NCI-H2196 (cell line): ENCODE results near the gene COL27A1.

Experiments used
- DNase-seq: peaks from one replicate; lab custom pipeline; 2025; ENCODE audit not compliant: unreplicated experiment; lab: John Stamatoyannopoulos, UW

COL27A1 gene

DNA sequence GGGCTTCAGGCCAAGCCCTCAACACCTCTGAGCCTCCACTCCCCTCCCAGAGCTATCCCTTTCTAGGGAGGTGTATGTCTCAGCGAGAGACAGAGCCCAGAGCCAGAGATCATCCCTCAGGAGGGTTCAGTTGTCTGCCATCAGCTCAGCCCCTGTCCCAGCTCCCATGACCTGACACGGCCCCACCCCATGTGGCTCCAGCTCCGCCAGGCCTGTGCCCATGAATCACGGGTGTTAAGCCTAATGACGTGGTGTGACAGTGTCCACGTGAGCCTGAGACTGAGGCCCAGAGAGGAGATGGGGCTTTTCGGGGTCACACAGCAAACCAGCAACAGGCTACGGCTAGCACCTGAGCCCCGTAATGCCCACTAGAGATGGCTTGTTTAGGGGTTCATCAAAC is 106.7 kb downstream of the COL27A1 start:
- no peak for DNase-seq

DNA sequence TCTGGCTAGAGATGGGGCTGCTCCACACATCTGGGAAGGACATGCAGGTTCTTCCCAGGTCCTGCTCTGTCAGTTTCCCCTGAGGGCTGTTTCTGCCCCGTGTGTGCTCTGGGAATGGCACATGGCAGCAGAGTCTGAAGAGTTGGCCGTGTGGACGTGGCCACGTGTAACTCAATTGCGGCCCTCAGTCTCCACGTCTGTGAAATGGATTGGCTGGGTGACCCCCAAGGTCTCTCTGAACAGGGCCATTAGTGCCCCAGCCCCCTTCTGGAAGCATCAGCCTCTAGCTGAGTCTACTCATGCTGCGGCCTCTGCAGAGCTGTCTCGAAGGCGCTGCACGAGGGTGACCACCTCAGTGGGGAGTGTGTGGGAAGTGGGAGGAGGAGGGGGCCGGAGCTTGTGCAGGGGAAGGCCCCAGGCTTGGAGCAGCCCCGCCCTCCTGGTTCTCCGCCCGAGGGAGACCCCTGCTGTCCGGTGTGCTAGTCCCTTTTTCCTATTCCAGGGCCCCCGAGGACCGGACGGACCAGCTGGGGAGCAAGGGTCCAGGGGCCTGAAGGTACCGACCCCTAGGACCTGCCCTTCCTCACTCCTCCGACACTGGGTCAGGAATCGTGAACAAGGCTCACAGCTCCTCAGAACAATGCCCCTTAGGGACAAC is 108.6 kb downstream of the COL27A1 start:
- DNase-seq, result no peak

DNA sequence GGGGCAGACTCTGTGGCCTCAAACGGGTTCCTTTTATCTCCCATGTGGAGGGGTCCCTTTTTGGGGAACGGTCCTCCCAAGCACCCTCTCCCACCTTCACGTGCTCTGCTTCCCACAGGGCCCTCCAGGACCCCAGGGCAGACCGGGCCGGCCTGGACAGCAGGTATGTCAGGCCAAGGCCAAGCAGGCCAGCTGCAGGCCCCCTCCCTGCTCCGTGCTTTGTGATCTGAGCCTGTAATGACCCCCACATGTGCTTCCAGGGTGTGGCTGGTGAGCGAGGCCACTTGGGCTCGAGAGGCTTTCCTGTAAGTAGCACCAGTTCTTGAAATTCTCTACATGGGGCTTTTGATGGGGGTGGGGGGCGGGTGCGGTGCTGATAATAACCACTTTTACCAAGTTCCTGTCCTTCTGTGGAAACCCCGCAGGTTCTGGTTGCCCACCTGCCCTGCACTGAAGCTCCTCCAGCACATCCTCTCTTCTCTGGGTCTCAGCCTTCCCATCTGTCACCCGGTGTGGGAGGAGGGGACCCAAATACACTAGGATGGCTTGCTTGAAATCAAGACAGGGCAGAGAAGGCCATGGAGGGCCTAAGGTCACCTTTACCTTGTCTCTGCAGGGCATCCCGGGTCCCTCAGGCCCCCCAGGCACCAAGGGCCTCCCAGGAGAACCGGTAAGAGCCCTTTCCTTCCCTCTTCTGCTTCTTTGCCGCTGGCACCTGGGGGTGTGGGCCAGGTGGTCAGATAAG is 109.6 kb downstream of the COL27A1 start:
- no peak for DNase-seq

DNA sequence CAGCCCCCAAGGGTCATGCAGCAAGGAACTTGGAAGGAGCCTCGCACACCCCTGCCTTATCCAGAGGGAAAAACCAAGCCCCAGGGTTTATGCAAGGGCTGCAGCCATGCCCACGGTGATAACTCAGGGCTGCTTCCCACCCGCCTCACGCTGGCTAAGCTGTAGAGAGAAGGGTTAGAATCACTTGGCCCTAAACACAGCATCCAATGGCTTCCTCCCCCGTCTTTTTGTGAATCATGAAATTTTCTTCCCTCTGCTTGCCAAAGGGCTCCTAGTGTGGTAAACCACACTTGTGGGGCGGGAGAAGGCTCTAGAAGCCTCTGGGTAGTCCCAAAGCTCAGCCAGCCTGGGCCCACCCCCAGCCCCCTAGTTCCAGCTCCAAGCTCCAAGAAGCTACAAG is 111.6 kb downstream of the COL27A1 start:
- no peak for DNase-seq

DNA sequence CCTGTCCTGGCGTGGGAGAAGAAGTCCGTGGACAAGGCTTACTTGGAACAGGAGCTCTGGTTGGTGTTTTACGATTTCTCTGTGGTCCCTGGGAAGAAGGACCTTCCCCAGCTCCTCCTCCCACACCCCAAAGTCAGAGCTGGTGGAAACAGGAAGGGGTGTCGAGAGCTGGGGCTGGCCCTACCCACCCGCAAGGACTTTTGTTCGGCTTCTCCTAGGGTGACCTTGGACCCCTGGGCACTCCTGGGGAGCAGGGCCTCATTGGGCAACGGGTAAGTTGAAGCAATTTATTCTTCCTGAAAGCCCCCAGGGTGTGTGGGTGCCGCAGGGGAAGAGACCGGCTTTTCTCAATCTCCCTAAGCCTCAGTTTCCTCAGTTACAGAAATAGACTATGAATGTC is 113.7 kb downstream of the COL27A1 start:
- no peak for DNase-seq

DNA sequence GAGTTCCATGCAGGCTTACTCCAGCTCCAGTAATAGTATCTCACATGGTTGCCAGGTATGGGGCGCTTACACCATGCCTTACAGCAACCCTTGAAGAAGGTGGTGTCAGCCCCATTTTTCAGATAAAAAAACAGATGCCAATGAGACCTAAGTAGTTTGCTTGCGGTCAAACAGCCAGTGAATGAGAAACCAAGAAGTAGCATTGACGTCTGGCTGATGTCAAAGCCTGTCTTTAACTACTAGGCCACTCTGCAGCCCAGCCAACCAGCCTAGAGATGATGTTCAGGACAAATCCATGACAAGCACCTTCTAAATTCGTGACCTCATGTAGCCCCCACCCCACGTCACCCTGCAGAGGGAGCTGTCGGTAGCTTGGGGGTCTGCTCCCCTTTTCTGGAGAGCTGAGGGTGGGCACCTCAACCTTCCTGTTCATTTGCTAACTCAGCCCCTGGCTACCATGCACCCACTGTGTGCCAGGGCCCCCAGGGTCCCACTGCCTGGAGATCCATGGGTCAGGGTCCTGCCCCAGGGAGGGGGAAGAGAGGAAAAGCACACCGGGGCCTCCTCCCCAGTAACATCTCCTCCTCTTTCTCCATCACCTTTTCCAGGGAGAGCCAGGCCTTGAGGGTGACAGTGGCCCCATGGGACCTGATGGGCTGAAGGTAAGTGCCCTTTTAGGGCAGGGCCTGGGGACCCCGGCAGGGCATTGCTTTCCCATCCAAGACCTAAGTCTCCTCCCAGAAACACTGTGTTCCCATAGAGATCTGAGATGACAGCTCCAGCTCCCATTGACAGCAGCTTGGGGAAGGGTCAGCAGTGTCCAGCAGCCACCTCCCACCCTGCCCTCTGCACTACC is 115.0 kb downstream of the COL27A1 start:
- no peak for DNase-seq

DNA sequence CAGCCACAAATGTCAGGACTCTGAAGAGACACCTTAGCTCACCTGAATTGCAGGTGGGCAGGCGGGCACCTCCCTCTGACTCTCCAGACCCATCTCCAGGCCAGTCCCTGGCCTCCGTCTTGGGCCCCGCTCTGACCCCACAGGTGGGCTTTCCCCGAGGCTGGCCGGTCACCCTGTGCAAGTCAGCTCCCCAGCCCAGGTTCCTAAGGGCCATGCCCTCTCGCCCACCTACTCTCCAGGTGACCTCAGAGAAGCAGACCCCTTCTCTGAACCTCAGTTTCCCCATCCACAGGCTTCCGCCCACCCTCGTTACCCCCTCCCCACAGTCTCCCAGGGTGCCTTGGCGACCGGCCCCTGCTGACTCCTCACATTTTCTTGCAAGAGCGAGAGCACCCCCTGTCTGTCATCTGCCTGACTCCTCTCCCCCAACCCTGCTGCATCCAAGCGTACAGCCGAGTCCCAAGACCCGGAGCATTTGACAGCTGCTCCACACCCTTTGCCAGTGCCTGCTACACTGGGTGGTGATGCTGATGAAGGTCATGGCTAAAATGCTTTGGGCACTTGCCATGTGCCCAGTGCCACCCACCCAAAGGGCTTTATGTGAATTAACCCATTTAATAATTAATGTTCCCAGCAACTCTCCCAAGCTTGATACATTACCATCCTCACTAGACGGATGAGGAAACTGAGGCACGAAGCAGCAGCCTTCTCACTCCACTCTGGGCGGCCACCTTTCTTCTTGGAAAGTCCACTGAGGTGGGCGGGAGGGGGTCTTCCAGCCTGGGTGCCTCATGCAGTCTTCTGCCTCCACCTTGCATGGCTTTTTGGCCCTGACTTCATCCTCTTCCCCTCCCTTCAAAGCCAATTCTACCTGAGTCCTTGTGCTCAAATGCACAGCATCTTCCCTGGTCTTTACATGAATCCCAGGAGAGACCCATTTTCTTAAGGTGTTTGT is 116.5 kb downstream of the COL27A1 start:
- no peak for DNase-seq

DNA sequence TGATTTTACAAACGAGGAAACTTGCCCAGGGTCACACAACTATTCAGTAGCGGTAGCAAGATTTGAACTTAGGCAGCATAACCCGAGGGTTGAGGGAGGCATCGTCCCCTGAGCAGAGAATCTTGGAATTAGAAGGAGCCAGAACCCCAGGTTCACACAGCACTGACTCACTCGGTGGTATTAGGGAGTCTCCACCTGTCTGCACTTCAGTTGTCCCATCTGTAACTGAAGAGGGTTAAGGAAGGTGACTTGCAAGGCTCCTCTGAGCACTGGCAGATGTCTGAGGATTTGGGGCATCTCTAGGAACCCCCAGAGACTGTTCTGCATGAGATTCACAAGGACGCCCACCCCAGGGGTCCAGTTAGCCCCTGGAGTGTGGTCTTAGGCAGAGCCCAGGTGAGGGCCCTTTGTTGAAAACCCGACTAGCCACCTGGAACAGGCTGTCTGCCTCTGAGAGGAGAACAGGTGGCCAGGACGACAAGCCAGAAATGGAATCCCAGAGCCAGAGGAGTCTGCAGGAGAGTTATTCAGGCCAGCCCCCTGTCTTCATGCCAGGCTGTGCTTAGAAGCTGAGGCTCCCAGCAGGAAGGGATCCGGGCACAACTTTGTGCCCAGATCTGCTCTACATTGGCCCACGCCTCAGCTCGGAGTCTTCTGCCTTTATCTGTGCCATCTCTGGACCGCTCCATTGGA is 117.5 kb downstream of the COL27A1 start:
- DNase-seq, result no peak

DNA sequence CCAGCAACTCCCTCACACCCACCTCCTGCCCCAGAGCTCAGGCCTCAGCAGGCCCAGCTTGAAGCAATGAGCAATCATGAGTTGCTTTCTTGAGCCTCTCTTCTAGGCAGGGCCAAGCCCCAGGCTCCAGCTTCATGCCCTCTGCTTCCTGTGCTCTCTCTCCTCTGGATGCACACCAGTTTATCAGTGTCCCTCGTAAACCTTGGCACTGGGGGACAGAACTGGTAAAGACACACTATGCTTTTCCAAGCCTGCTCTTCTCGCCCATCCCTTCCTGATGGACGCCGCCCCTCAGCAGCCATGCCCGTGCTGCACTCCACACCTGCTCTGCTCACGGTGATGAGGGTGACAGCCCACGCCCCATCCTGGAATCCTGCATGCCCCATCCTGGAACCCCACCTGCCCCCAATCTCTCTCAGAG is 118.1 kb downstream of the COL27A1 start:
- DNase-seq, result no peak

DNA sequence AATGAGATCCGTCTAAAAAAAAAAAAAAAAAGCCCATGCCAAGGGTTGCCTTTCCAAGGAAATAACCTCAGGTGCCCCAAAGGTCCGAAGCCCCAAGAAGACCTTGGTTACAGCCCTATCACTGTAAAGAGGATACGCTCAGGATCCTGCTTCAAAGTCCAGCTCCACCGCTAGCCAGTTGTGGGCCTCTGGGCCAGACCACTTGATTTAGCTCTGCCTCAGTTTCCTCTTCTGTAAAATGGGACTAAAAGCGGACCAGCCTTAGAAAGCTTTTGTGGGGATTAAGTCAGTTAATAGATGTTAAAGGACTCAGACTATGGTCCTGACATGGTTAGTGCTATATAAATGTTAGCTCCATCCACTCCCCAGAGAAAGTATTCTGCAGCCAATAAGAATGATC is 118.9 kb downstream of the COL27A1 start:
- DNase-seq, result no peak

DNA sequence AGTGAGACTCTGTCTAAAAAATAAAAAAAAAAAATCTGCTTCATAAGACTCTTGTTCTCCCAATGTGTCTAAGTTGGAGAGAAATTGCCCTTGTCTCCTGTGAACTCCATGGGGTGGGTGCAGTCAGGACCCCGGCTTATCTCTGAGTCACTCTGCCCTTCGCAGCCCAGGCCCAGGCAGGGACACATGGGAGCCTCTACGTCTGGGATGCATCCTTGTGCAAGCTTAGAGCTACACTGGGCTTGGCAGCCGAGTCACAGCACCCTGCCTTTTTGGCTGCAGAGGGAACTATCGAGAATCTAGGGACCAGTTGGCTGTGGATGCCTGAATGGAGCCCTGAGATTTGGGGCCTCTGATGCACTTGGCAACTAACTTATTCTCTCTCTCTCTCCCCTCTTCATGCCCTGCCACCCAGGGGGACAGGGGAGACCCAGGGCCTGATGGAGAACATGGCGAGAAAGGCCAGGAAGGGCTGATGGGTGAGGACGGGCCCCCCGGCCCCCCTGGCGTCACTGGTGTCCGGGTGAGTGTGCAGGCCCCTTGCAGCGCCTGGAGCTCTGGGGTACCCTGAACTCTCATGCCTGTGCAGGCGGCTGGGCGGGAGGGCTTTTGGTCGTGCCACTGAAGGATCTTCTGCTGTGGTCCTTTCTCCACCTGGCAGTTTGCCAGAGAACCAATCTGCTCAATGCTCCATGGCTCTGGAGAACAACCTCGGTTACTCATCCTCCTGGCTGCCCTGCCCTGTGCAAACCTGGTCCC is 120.1 kb downstream of the COL27A1 start:
- DNase-seq, result no peak

DNA sequence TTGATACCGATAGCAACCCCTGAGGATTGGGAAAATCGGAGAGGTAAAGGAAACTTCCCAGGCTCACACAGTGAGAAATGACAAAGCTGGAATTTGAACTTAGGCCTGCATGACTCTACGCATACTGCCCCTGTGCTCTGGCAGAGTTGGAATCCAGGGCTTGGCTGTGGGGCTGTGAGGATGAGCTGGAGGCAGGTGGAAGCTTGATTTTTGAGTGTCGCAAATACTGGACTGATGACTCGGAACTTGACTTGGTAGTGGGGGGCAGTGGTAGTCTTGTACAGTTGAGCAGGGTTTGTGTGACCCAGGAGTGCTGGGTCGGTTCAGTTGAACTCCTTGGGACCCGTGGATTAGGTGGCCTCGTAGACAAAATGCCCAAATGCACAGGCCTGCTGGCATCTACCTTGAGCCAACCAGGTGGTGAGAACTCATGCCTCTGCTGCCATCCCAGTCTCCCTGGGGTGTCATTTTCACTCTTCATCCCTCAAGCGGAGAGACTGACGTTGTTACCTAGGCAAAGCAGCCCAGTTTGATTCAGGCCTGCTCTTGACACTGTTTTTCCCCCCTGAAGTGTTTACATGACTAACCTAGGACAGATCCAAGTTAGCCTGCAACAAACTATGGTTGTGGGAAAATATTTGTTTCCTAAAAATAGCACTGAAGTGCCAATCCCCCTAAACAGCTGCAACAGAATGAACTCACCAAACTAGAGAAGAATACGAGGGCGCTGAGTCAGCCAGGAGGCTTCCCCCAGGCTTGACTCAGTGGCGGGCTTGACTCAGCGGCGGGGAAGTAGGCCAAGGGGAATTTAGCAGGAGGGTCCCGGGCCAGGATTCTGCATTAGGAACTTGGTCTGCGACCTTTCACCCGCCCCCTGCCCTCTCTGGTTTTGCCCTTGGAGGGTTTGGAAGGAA is 121.8 kb downstream of the COL27A1 start:
- no peak for DNase-seq

DNA sequence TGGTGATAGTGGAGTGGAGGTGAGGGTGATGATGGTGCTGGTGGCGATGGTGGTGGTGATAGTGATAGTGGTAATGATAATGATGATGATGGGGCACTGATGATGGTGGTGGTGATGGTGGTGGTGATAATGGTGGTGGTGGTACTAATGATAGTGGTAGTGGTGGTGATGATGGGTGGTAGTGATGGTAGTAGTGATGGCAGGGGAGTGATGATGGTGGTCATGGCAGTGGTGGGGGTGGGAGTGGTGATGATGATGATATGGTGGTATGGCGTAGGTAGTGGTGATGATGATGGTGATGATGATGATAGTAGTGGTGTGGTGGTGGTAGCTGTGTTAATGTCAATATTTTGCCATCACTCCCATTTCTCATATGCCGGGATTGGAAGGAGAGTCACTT is 123.0 kb downstream of the COL27A1 start:
- DNase-seq, result no peak

DNA sequence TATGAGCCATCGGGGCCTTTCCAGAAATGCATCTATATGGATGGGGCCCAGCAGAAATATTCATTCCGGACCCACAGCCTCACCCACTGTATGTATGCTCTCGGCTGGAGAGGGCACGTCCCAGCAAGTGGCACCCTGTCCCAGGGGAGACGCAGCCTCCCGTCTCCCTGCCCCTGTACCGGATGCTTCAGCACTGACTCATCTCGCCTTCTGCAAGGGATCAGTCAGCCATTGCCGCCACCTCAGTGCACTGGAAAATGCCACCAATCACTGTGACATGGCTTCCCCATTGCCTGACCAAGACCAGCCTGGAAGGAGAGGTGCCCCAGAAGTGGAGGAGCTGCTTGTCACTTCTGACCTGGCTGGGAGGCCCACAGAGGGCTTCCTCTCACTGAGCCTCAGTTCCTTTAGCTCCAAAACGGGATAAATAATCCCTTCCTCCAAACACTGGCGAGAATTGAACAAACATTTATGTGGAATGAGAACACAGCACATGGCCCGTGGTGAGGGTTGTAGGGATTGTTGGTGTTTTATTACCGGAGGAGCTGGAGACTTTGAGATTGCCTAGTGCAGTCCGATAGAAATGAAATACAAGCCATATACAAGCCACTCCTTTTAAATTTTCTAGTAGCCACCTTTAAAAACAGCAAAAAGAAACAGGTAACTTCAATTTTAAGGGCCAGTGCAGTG is 123.7 kb downstream of the COL27A1 start:
- DNase-seq, result no peak

DNA sequence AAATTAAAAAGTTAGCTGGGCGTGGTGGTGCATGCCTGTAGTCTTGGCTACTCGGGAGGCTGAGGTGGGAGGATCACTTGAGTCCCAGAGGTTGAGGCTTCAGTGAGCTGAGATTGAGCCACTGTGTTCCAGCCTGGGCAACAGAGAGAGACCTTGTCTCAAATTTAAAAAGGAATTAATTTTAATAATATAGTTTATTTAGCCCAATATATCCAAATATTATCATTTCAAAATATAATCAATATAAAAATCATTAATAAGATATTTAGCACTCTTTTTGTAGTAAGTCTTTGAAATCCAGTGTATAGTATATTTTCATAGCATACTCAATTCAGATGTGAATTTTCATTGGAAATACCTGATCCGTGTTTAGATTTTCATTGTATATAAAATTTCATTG is 124.4 kb downstream of the COL27A1 start:
- DNase-seq, result no peak

DNA sequence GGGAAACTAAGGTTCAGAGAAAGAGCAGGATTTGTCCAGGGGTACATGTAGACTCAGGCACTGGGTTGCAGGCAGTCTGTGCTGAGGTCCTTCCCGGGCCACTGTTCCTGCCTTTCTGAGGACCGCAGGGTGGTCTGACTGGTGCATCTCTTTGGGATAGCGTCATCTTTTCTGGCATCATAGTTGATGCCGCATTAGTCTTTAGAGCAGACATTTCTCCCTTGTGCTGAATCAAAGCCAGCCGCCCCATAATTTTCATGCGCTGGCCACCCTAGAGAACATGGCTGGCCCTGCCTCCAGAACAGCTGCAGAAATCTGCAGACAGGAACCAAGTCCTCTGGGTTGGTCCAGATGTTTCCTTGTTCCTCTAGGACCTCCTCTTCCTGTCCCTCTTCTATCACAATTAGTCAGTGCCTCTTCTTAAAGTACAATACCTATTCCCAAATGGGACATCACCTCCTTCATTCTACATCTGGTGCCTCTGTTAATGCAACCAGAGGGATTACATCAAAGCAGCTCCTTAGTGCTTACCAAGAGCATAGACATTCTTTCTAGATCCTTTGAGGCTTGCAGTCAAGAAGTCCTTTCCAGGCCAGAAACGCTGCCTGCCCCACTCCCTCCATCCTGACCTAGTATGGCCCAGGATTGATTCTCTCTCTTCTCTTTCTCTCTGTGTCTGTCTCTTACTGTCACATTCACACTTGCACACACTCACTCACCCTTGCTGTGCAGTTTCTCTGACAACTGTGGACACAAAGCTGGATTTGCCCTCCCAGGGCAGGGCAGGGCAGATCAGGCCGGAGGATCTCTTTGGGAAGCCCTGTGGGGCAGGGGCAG is 125.5 kb downstream of the COL27A1 start:
- DNase-seq, result no peak
